ENCODE measurements around the gene ASB6. TPM values are rescaled to one million over a fixed set of nuclear protein-coding genes. Genes with fewer than 3 reads are reported as not detected.

ASB6 gene
- total and polyA plus RNA-seq, 2 of the 13 experiments (the other 11 are each of a cell fraction or from before 2014, with no cell fraction given): 8.2 to 8.4 TPM

DNA sequence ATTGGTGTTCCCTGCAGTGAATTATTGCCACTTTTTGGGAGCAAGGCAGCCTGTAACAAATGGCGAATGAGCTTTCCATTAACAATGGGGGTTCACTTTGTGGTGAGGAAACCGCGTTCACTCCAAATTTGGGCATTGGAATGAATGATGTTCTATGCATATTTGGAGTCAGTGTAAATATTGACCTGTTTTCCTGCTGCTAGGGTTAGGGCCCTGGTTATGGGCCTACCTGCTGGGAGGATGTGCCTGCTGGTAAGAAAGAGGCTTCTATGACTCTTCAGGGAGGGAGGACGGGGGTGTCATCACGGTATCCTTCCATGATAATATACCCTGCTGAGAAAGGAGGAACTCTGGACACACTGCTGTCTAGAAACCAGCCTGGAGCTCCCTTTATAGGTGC is 50.0 kb downstream of the ASB6 start (continued):
- no peak for TF ChIP-seq MIER3 (CRISPR knock-in tag; IDR thresholded peaks at IDR 0.05; ENCODE audit: borderline replicate concordance)
- TF ChIP-seq SOX6 (IDR thresholded peaks at IDR 0.05): no peak
- peak; percentile 62 for TF ChIP-seq SOX6 (CRISPR knock-in tag; IDR thresholded peaks at IDR 0.05)
- TF ChIP-seq, protein P1, sequence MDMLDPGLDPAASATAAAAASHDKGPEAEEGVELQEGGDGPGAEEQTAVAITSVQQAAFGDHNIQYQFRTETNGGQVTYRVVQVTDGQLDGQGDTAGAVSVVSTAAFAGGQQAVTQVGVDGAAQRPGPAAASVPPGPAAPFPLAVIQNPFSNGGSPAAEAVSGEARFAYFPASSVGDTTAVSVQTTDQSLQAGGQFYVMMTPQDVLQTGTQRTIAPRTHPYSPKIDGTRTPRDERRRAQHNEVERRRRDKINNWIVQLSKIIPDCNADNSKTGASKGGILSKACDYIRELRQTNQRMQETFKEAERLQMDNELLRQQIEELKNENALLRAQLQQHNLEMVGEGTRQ (IDR thresholded peaks at IDR 0.05; ENCODE audit: low read depth, low read length): no peak
- TF ChIP-seq, protein P1 (CRISPR knock-in tag; IDR thresholded peaks at IDR 0.05; ENCODE audit: borderline replicate concordance): peak; percentile 48; the same call in 1 of the 2 replicates
- TF ChIP-seq, protein P2, sequence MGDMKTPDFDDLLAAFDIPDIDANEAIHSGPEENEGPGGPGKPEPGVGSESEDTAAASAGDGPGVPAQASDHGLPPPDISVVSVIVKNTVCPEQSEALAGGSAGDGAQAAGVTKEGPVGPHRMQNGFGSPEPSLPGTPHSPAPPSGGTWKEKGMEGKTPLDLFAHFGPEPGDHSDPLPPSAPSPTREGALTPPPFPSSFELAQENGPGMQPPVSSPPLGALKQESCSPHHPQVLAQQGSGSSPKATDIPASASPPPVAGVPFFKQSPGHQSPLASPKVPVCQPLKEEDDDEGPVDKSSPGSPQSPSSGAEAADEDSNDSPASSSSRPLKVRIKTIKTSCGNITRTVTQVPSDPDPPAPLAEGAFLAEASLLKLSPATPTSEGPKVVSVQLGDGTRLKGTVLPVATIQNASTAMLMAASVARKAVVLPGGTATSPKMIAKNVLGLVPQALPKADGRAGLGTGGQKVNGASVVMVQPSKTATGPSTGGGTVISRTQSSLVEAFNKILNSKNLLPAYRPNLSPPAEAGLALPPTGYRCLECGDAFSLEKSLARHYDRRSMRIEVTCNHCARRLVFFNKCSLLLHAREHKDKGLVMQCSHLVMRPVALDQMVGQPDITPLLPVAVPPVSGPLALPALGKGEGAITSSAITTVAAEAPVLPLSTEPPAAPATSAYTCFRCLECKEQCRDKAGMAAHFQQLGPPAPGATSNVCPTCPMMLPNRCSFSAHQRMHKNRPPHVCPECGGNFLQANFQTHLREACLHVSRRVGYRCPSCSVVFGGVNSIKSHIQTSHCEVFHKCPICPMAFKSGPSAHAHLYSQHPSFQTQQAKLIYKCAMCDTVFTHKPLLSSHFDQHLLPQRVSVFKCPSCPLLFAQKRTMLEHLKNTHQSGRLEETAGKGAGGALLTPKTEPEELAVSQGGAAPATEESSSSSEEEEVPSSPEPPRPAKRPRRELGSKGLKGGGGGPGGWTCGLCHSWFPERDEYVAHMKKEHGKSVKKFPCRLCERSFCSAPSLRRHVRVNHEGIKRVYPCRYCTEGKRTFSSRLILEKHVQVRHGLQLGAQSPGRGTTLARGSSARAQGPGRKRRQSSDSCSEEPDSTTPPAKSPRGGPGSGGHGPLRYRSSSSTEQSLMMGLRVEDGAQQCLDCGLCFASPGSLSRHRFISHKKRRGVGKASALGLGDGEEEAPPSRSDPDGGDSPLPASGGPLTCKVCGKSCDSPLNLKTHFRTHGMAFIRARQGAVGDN (CRISPR knock-in tag; IDR thresholded peaks at IDR 0.05): no peak
- TF ChIP-seq STAT5B (CRISPR knock-in tag; IDR thresholded peaks at IDR 0.05): no peak
- TF ChIP-seq SUZ12 (IDR thresholded peaks at IDR 0.05; ENCODE audit: low read depth, low read length): no peak
- TF ChIP-seq SNRNP70 (IDR thresholded peaks at IDR 0.05; ENCODE audit: low read depth, low read length): no peak
- TF ChIP-seq RELA (CRISPR knock-in tag; IDR thresholded peaks at IDR 0.05): no peak
- no peak for TF ChIP-seq CCDC6 (CRISPR knock-in tag; IDR thresholded peaks at IDR 0.05)
- TF ChIP-seq ARID5B (CRISPR knock-in tag; IDR thresholded peaks at IDR 0.05): peak; percentile 39; the same call in 1 of the 2 replicates
- TF ChIP-seq ZBTB39 (CRISPR knock-in tag; IDR thresholded peaks at IDR 0.05): no peak
- TF ChIP-seq HNRNPL (IDR thresholded peaks at IDR 0.05; ENCODE audit: low read depth, low read length): no peak
- no peak for TF ChIP-seq ZSCAN20 (CRISPR knock-in tag; IDR thresholded peaks at IDR 0.05; ENCODE audit: borderline replicate concordance)
- no peak for TF ChIP-seq RXRA (CRISPR knock-in tag; IDR thresholded peaks at IDR 0.05)
- TF ChIP-seq ZNF792 (CRISPR knock-in tag; IDR thresholded peaks at IDR 0.05): no peak
- no peak for TF ChIP-seq ZNF766 (CRISPR knock-in tag; IDR thresholded peaks at IDR 0.05; ENCODE audit: borderline replicate concordance)
